Pancreas (tissue), 10 donors: ENCODE measurements around the gene TM2D3. TPM values are rescaled to one million over a fixed set of nuclear protein-coding genes. Genes with fewer than 3 reads are reported as not detected.

ENCODE experiments used
- ATAC-seq, 4 donors: fragments of 200-7000 bp; cut with Tn5 transposase; one replicate each; pipeline versions ENCODE4 v1.8.0 to v1.9.1; 2020; ENCODE audit warnings: mild to moderate bottlenecking in 4 of 4, moderate library complexity in 4 of 4
- DNase-seq, 6 donors: peaks; one replicate each; pipeline ENCODE4 v3.0.0-alpha.2; 2020
- FAIRE-seq: peaks from 2 replicates; lab custom pipeline; 2012; peaks lifted over from hg19 to GRCh38; lab: Jason Lieb, UNC
- H3K27ac ChIP-seq, 4 donors: fragments of 200-600 bp; sonication (generic); 1 replicate in 3 of 4; 2 replicates in 1 of 4; pipeline versions ENCODE4 v1.5.0 to v1.8.0; 2020
- H3K27me3 ChIP-seq, 4 donors: fragments of 200-600 bp; one replicate each; pipeline ENCODE4 v1.8.0; 2021
- H3K36me3 ChIP-seq, 3 donors: fragments of 200-600 bp; sonication (generic) in 1 of 3; one replicate each; pipeline versions ENCODE4 v1.5.0 to v1.8.0; 2020 to 2021
- H3K4me1 ChIP-seq, 3 donors: fragments of 200-600 bp; one replicate each; pipeline ENCODE4 v1.8.0; 2021
- H3K4me3 ChIP-seq, 4 donors: fragments of 200-600 bp; sonication (generic) in 2 of 4; one replicate each; pipeline versions ENCODE4 v1.5.0 to v1.8.0; 2020 to 2021
- H3K9me3 ChIP-seq, 4 donors: fragments of 200-600 bp; one replicate each; pipeline ENCODE4 v1.8.0; 2021
- WGBS, 2 donors: extraction: QIAGEN DNeasy Blood & Tissue Kit; methylation state at CpG; one replicate each; pipeline ENCODE4 v1.1.7; 2013; 5-methylcytosine and 5-hydroxymethylcytosine counted together
- intact Hi-C, 3 donors: fragments of 100-400 bp; cut with DNase I; formaldehyde crosslinking; loops; one replicate each; pipeline versions ENCODE4 v1.11.1 to v1.14.2; 2022
- polyA plus RNA-seq, 2 donors: library from polyadenylated mRNA; stranded (reverse); fragments of 200-250 nt; gene quantifications; one replicate each; pipeline ENCODE4 v1.2.3, GENCODE V29; 2013
- total RNA-seq, 6 donors: library from RNA; stranded (reverse); fragmentation: NEBNext Ultra II Directional in 4 of 6; extraction: Animal tissue kit (Norgen Biotek cat#: 25700) in 4 of 6; gene quantifications; one replicate each; pipeline versions ENCODE4 v1.2.1 to v1.2.4, GENCODE V29; 2021 to 2023
- TF ChIP-seq, protein P1 (sequence below), 4 donors: fragments of 200-600 bp; sonication (generic) in 3 of 4; IDR thresholded peaks; one replicate each; pipeline versions ENCODE4 v1.5.0 to v1.8.0; 2021; ENCODE audit warnings: antibody characterized with exemption in 4 of 4
- donor health status: healthy with polysubstance abuse.
- donor health status: DM: no; HTN: no; CAD: no; lungs with moderate emphysema.
- donor health status: DM: no; HTN: no; CAD: no.
- donor health status: control.
- donor health status: control.
- donor health status: Bipolar disorder and iron deficiency.
- donor health status: DM: yes; HTN: yes; CAD: no.
- donor health status: DM: no; HTN: no; CAD: no.
- donor health status: DM: no; HTN: no; CAD: no.
- donor health status: DM: yes; HTN: yes; CAD: no.

The TM2D3 gene
- total and polyA plus RNA-seq, 8 donors, result 16.0 to 42.8 (median 20.2) TPM

DNA sequence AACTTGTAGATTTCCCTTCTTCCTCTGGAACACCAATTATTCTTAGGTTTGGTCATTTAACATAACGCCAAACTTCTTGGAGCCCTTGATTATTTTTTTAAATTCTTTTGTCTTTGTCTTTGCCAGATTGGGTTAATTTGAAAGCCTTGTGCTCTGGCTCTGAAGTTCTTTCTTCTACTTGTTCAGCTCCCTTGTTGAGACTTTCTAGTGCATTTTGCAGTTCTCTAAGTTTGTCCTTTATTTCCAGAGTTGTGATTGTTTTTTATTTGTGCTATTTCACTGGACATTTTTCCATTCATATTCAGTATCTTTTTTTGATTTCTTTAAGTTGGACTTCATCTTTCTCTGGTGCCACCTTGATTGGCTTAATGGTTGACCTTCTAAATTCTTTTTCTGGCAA lies 55.5 kb downstream of the TM2D3 start:
- 79 to 94% methylated on average over 1 of the region's 1 CpG for WGBS, 2 donors
- Histone ChIP-seq H3K4me1 (no peaks in the 10 kb centered on the region), H3K9me3 (no peaks in the 10 kb centered on the region), H3K36me3 (no peaks in the 10 kb centered on the region), H3K27ac (no peak overlapping the region), H3K27me3 (peaks cover 0 to 9% (median 2%) of the 10 kb centered on the region in 4 donors), H3K4me3 (no peak overlapping the region)
- TF ChIP-seq, protein P1, sequence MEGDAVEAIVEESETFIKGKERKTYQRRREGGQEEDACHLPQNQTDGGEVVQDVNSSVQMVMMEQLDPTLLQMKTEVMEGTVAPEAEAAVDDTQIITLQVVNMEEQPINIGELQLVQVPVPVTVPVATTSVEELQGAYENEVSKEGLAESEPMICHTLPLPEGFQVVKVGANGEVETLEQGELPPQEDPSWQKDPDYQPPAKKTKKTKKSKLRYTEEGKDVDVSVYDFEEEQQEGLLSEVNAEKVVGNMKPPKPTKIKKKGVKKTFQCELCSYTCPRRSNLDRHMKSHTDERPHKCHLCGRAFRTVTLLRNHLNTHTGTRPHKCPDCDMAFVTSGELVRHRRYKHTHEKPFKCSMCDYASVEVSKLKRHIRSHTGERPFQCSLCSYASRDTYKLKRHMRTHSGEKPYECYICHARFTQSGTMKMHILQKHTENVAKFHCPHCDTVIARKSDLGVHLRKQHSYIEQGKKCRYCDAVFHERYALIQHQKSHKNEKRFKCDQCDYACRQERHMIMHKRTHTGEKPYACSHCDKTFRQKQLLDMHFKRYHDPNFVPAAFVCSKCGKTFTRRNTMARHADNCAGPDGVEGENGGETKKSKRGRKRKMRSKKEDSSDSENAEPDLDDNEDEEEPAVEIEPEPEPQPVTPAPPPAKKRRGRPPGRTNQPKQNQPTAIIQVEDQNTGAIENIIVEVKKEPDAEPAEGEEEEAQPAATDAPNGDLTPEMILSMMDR (IDR thresholded peaks at IDR 0.05), result no peak
- no peak for ATAC-seq
- FAIRE-seq, result no peak
- no peak for DNase-seq
- intact Hi-C loops, result no loop called here

Other genes starting within 250 kb of the TM2D3 start
- 1 to 10 TPM; 1.3 to 4.5 (median 3.2) TPM for gene PCSK6, start 162.7 kb downstream of the TM2D3 start, total RNA-seq
- 1 to 10 TPM in 1 of 2 donors, under 1 TPM in 1; 0.87 to 1.8 TPM for gene PCSK6, start 162.7 kb downstream of the TM2D3 start, polyA plus RNA-seq
- gene TARS3, start 72.1 kb upstream of the TM2D3 start, total RNA-seq, result 1 to 10 TPM; 5.2 to 9.3 (median 7.4) TPM
- gene TARS3, start 72.1 kb upstream of the TM2D3 start, polyA plus RNA-seq, result 1 to 10 TPM; 4.4 to 9.3 TPM
- gene OR4F6, start 151.1 kb upstream of the TM2D3 start, total RNA-seq, result not detected
- gene OR4F6, start 151.1 kb upstream of the TM2D3 start, polyA plus RNA-seq, result not detected
- gene OR4F15, start 159.8 kb upstream of the TM2D3 start, total RNA-seq, result not detected
- not detected for gene OR4F15, start 159.8 kb upstream of the TM2D3 start, polyA plus RNA-seq